ENCODE data around the gene NCOR2.

Gene NCOR2

GRCh38 chr12:124544311-124544970 is 23.0 kb downstream of the NCOR2 start:
- no peak for DNase-seq (ENCODE audit: low read depth in 2 of 2)

GRCh38 chr12:124543590-124544310 is 23.7 kb downstream of the NCOR2 start:
- DNase-seq (ENCODE audit: low read depth in 2 of 2) = no peak

DNA sequence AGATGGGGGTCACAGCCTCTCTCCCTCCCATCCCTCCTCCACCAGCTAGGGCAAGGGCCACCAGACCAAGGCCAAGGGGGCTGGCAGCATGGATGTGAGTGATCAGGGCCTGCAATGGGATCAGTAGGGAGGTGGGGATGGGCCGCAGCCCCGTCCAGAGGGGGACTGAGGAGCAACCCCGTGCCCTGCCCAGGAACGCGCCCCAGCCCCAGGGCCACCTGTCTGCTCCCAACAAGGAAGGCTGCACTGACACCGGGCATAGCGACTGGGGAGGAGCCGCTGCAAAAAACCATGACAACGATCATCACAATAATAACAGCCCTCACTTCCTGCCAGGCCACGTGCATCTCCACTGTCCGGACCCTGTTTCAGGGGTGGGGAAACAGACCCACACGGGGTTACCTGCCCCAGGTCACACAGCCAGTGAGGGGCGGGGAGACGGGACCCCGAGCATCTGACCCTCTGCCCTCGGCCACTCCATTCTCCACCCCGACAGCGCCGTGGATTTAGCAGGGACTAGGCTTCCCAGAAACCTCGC is 24.3 kb downstream of the NCOR2 start:
- DNase-seq (ENCODE audit: low read depth in 2 of 2) = no peak

DNA sequence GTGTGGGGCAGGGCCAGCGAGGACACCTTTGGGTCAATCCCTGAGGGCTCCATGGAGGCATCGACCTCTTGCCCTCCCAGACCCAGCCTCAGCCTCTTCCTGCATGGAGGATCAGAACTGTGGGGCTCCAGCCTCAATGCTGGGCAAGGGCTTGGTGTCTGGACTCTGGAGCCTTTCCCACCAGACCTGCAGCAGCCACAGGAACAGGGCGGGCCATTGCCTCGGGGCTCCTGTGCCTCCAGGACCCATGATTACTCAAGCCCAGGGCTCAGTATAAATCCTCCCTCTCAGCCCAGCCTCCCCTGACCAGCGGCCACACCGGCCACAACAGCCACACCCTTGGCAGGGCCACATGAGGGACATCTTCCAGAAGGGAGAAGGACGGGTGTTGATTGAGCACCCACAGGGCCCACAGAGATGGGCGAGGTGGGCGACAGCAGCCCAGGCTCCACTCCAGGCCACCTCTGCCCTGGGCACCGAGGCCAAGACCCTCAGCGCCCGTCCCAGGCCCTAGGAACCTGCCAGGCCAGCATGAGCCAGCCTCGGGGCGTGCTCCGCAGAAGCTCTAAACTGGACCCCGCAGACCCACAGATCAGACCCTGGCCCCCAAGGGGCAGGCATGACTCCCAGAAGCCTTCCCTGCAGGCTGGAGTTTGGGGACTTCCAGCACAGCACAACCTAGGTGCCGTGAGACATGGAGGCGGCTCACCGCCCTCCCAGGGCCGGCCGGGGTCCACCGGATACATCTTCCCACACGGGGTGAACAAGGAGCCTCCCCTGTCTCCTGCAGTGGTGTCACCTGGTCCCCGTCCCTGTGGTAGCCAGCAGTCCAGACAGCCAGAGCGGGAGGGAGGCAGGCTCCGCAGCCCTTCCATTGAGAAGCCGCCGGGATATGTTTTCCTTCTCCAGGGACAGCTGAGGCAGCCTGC is 25.1 kb downstream of the NCOR2 start:
- no peak for DNase-seq (ENCODE audit: low read depth in 2 of 2)

GRCh38 chr12:124541322-124541721 is 26.1 kb downstream of the NCOR2 start:
- no peak for DNase-seq (ENCODE audit: low read depth in 2 of 2)

- DNase-seq (ENCODE audit: low read depth in 2 of 2) = no peak
These were observed 28.0 kb downstream of the NCOR2 start for GRCh38 chr12:124539084-124540041.

- DNase-seq (ENCODE audit: low read depth in 2 of 2) = no peak
These were observed 29.0 kb downstream of the NCOR2 start for GRCh38 chr12:124538194-124539082.

DNA sequence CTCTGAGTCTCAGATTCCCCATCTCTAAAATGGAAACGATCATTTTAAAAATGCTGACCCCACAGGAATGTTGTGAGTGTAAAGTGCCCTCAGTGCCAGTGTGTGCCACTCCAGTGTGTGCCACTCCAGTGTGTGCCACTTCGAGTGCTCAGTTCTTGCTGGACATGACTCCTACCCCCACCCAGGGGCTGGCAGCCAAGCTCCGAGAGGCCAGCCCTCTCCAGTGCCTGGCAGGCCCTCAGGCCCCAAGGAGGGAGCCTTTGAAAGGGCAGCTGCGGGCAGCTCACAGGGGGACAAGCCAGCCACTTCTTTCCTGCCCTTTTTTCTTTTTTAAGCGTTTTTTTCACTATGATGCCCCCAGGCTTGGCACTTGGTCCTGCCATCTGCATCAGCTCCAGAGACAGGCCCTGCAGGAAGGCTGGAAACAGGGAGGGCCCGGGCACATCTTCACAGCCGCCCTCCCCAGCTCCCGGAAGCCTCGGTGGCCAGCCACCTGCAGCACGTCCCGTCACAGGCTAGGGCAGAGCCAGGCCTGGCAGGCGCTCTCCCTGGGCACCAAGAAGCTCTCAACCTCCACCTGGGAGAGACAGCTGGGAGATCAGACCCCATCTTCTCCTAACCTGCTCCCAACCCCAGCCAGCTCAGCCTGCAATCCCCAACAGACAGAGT is 29.8 kb downstream of the NCOR2 start:
- no peak for DNase-seq (ENCODE audit: low read depth in 2 of 2)

GRCh38 chr12:124536641-124537040 is 30.8 kb downstream of the NCOR2 start:
- no peak for DNase-seq (ENCODE audit: low read depth in 2 of 2)

DNA sequence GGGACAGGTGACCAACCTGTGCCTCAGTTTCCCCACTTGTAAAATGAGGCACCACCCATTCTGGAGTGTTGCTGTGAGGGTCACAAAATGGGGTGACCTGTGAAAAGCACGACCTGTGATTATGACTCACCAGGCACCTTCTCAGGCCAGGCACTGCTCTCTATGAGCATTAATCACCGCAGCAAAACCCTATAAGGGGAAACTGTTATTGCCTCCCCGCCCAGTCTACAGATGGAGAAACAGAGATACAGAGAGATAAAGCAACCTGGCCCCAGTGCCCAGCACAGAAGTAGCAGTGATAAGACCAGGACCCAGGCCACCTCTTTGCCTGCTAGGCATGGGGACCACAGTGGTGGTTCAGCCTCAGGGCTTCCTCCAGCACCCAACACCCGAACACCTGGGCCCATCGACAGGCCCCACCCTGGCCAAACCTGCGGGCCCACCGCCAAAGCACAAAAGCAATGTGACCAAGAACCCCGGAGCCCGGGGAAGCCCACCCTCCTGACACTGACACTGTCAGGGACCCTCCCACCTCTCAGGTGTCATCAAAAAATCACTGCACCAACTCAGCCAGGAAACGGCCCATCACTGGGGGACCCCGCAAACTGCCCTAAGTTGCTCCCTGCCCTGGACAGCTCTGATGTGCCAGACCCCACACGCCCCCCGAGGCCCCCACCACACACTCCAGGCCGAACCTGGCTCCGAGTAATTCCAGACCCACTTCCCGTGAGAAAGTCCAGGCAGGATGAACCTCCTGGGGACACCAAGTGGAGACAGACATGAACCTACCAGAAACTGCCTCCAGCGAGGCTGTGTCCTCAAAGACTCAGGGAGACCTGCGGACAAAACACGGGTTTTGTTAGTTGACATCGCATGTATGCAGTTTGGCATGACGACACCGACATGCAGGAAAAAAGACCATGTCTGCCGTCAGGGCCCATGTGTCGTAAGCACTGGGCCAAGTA is 32.4 kb downstream of the NCOR2 start:
- no peak for DNase-seq (ENCODE audit: low read depth in 2 of 2)

DNA sequence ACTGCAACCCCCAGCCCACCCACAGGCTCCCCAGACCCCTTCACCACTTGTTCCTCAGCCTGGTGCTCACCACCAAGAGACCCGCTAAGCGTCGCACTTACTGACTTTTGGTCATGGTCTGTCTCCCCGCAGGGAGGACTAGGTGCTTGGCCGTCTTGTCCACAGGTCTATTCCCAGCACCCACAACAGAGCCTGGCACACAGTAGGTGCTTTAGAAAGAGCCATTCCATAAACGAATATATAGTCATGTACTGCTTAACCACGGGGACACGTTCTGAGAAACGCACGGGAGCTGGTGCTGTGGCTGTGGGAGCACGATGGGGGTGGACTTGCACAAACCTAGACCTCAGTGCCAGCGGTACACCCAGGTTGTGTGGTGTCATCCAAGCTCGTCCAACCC is 34.0 kb downstream of the NCOR2 start:
- DNase-seq (ENCODE audit: low read depth in 2 of 2) = no peak

GRCh38 chr12:124532967-124533366 is 34.4 kb downstream of the NCOR2 start:
- DNase-seq (ENCODE audit: low read depth in 2 of 2) = no peak

DNA sequence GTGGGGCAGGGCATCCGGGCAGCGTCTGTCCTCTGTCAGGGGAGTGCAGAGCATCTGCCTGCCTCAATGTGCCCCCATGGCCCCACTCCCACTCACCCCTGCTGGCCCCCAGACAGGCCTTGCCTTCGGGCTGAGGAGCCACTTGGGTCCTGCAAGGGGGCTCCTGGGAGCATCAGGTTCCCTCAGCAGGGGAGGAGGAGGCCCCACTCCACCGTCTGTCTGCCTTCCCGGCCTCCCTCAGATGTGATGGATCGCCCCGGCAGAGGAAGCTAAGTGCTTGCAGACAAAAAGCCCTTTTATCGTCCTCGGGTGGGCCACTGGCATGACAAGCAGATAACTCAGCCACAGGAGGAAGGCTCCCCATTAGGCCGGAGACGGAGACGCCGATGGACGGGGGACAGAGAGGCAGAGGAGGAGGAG is 35.1 kb downstream of the NCOR2 start:
- DNase-seq (ENCODE audit: low read depth in 2 of 2) = no peak

GRCh38 chr12:124531906-124532305 is 35.5 kb downstream of the NCOR2 start:
- DNase-seq (ENCODE audit: low read depth in 2 of 2) = no peak

GRCh38 chr12:124531281-124531745 is 36.1 kb downstream of the NCOR2 start:
- DNase-seq (ENCODE audit: low read depth in 2 of 2) = no peak

- DNase-seq (ENCODE audit: low read depth in 2 of 2) = no peak
These were observed 36.7 kb downstream of the NCOR2 start for GRCh38 chr12:124530637-124531263.

- DNase-seq (ENCODE audit: low read depth in 2 of 2) = no peak
These were observed 37.7 kb downstream of the NCOR2 start for GRCh38 chr12:124529565-124530276.

All from stimulated activated CD4-positive, alpha-beta T cell treated with anti-CD3 and anti-CD28 coated beads, Interleukin-1b, Interleukin-23, amount 100 ng/mL, for 1 hour (primary cell).